HCT116 (cell line): ENCODE measurements around the gene HIGD1A.

Experiments used
- EZH2 ChIP-seq: fragments of 200-600 bp; sonication (generic); IDR thresholded peaks from 2 replicates; pipeline ENCODE4 v1.6.1; 2017; ENCODE audit warnings: antibody characterized with exemption, mixed run types
- POLR2AphosphoS5 ChIP-seq: IDR thresholded peaks from 2 replicates; pipeline ENCODE4 v1.6.1; 2011; ENCODE audit warnings: mild to moderate bottlenecking, low read depth, low read length, moderate library complexity
- RAD21 ChIP-seq: IDR thresholded peaks from 2 replicates; pipeline ENCODE4 v1.6.1; 2012; ENCODE audit warnings: low read depth, mild to moderate bottlenecking
- TF ChIP-seq, protein P1 (sequence below), 3 experiments: fragments of 200-600 bp in 1 of 3; sonication (generic) in 1 of 3; IDR thresholded peaks in 2 of 3; conservative IDR thresholded peaks in 1 of 3; 2 replicates each; pipeline ENCODE4 v1.5.1; 2012 to 2017; ENCODE audit warnings: low read depth in 2 of 3, low read length in 2 of 3, antibody characterized with exemption in 1 of 3, borderline replicate concordance in 1 of 3, control low read depth in 1 of 3, mild to moderate bottlenecking in 1 of 3, mixed read lengths in 1 of 3, mixed run types in 1 of 3, moderate library complexity in 1 of 3; ENCODE audit not compliant: insufficient read depth in 1 of 3

DNA sequence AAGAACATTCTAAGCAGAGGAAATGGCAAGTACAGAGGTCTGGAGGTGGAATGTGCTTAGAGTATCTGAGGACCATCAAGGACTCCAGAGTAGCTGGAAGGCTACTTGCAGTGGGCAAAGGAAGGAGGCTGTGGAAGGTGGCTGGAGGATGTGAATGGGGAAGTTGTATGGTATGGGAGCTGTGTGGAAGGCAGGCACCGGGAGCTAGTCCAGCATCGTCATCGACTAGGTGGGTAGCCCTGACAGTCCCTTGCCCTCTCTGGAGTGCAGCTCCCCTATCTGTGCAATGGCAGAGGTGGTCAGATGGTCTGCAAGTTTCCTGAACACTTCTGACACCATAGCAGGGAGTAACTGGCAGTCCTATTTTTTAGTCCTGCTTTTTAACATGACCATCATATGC is 50.5 kb downstream of the HIGD1A start:
- TF ChIP-seq, protein P1, sequence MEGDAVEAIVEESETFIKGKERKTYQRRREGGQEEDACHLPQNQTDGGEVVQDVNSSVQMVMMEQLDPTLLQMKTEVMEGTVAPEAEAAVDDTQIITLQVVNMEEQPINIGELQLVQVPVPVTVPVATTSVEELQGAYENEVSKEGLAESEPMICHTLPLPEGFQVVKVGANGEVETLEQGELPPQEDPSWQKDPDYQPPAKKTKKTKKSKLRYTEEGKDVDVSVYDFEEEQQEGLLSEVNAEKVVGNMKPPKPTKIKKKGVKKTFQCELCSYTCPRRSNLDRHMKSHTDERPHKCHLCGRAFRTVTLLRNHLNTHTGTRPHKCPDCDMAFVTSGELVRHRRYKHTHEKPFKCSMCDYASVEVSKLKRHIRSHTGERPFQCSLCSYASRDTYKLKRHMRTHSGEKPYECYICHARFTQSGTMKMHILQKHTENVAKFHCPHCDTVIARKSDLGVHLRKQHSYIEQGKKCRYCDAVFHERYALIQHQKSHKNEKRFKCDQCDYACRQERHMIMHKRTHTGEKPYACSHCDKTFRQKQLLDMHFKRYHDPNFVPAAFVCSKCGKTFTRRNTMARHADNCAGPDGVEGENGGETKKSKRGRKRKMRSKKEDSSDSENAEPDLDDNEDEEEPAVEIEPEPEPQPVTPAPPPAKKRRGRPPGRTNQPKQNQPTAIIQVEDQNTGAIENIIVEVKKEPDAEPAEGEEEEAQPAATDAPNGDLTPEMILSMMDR (IDR thresholded peaks at IDR 0.05 in 2 of 3, conservative IDR thresholded peaks at IDR 0.05 in 1 of 3; ENCODE audit: borderline replicate concordance in 1 of 3, insufficient read depth in 1 of 3, low read depth in 2 of 3, low read length in 2 of 3): no peak
- TF ChIP-seq RAD21: no peak
- no peak for TF ChIP-seq POLR2AphosphoS5
- no peak for TF ChIP-seq EZH2
